SK-N-SH (cell line): ENCODE results near the gene CTNNA3.

ENCODE experiments used
- EZH2phosphoT487 ChIP-seq: fragments of 200-600 bp; sonication (generic); IDR thresholded peaks from 2 replicates; pipeline ENCODE4 v1.6.1; 2017; ENCODE audit warnings: low read depth, mixed run types, mild to moderate bottlenecking, antibody characterized with exemption, moderate library complexity, borderline replicate concordance
- GATA2 ChIP-seq: sonication (generic); formaldehyde crosslinking; IDR thresholded peaks from 2 replicates; pipeline ENCODE4 v1.5.0; 2020; ENCODE audit warnings: mild to moderate bottlenecking, missing genetic modification reagents
- JUND ChIP-seq: IDR thresholded peaks from 2 replicates; pipeline ENCODE4 v1.4.0; 2012
- POLR2AphosphoS5 ChIP-seq: IDR thresholded peaks from 2 replicates; pipeline ENCODE4 v1.6.1; 2012; ENCODE audit warnings: low read depth, low read length
- RAD21 ChIP-seq: IDR thresholded peaks from 2 replicates; pipeline ENCODE4 v1.6.1; 2012; ENCODE audit warnings: mild to moderate bottlenecking, low read length
- SIN3A ChIP-seq: IDR thresholded peaks from 2 replicates; pipeline ENCODE4 v1.6.1; 2012; ENCODE audit warnings: low read depth, mild to moderate bottlenecking, low read length, moderate library complexity, borderline replicate concordance
- TEAD4 ChIP-seq: IDR thresholded peaks from 2 replicates; pipeline ENCODE4 v1.4.0; 2012; ENCODE audit warnings: mild to moderate bottlenecking, borderline replicate concordance; ENCODE audit not compliant: insufficient read depth
- USF2 ChIP-seq: fragments of 150-350 bp; IDR thresholded peaks from 2 replicates; pipeline ENCODE4 v1.6.1; 2017; ENCODE audit warnings: antibody characterized with exemption, low read length, low read depth, borderline replicate concordance
- TF ChIP-seq, protein P1 (sequence below): fragments of 200-600 bp; sonication (generic); IDR thresholded peaks from 2 replicates; pipeline ENCODE4 v1.6.1; 2017; ENCODE audit warnings: antibody characterized with exemption, mild to moderate bottlenecking, moderate library complexity

GRCh38 chr10:66295602-66296001 is 1400.4 kb downstream of the CTNNA3 start:
- TF ChIP-seq, protein P1, sequence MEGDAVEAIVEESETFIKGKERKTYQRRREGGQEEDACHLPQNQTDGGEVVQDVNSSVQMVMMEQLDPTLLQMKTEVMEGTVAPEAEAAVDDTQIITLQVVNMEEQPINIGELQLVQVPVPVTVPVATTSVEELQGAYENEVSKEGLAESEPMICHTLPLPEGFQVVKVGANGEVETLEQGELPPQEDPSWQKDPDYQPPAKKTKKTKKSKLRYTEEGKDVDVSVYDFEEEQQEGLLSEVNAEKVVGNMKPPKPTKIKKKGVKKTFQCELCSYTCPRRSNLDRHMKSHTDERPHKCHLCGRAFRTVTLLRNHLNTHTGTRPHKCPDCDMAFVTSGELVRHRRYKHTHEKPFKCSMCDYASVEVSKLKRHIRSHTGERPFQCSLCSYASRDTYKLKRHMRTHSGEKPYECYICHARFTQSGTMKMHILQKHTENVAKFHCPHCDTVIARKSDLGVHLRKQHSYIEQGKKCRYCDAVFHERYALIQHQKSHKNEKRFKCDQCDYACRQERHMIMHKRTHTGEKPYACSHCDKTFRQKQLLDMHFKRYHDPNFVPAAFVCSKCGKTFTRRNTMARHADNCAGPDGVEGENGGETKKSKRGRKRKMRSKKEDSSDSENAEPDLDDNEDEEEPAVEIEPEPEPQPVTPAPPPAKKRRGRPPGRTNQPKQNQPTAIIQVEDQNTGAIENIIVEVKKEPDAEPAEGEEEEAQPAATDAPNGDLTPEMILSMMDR, result no peak
- TF ChIP-seq TEAD4 (no peak), POLR2AphosphoS5 (no peak), EZH2phosphoT487 (no peak), RAD21 (no peak), USF2 (no peak), GATA2 (CRISPR knock-in tag) (no peak), SIN3A (no peak), JUND (no peak)
